ENCODE results near the gene TMEM63A.

The TMEM63A gene

DNA sequence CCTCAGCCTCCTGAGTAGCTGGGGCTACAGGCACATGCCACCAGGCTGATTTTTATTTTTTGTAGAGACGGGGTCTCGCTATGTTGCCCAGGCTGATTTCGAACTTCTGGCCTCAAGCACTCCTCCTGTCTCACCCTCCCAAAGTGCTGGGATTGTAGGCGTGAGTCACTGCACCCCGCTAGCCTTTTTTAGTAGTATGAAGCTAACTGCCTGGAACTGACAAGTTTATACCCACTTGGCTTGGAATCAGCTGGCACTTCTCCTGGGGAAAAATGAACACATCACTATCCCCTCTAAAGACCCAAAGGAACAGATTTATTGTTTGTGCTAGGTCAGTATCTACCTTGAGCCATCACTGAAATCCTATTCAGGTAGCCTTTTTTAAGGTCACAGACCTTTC, 19.0 kb downstream of the TMEM63A start:
- DNase-seq: no peak

DNA sequence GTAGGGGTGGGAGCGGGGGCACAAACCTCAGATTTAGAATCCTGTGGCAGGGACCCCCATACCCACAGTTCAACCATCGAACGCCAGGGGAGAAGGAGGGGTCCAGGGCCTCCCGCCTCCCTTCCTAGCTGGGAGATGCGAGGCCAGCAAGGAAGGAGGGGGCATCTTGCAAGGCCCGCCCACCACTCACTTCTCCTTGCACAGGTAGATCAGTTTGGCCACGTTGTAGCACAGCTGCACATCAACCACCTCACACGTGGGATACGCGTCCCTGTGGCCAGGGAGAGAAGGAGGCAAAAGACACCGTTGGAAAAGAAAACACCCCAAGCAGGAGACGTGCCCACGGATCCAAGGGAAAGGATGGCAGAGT, 19.6 kb downstream of the TMEM63A start:
- no peak for DNase-seq

GRCh38 chr1:225861834-225862580, 20.2 kb downstream of the TMEM63A start:
- DNase-seq: no peak

DNA sequence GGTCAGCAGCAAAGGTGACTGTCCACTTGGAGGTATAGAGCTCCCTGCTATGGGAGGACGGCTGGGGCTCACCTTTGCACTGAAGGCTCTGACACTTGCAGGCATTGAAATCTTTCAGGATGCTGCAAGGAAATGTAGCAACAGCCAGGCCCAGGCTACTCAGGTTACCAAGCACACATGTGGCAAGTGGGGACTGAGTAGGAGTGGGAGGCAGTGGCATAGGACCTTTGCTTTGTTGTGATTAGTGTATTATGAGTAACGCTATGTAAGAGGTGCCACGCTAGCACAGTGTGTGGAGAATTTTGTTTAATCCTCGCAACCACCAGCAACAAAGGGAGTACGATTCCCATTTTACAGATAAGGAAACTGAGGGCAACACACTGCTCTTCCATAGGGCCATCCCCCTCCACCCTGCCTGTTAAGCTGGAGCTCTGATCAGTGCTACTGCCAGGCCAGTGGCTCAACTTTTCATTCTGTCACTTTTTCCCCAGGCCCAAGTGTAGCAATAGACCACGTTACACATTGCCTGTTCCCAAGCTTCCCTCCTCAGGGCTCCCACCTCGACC, 21.2 kb downstream of the TMEM63A start:
- DNase-seq: no peak

DNA sequence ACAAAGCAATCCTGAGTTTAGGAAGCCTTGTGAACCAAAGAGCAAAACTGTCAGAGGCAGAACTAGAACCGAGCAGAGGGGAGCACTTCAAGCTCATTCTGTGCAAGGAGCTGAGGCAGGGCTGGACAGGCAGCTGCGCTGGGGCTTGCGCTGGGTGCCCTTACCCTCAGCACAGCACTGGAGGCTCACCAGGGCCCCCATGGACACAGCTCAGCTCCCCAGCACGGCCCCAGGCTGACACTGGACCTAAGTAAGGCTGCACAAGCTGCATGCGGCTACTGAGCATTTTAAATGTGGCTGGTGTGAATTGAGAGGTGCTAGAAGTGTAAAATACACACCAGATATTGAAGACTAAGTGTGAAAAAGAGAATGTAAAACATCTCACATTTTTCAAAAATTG, 22.1 kb downstream of the TMEM63A start:
- no peak for DNase-seq

DNA sequence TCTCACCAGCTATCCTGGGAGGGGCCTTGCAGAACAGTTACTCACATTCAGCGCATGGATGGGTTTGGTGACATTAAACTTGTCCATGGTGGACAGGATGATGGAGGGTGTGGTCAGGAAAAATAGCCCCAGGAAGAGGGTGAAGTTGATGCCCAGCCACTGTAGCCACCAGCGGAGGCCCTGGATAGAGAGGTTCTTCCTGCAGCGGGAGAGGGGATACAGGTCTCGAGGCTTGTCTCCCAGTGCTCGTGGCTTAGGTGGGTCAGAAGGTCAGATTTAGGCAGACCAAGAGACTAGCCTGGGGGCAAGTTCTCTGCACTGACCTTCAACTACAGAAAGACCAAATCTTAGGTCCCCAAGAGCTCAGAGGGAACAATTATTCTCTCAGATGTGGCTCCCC, 23.0 kb downstream of the TMEM63A start:
- no peak for DNase-seq

DNA sequence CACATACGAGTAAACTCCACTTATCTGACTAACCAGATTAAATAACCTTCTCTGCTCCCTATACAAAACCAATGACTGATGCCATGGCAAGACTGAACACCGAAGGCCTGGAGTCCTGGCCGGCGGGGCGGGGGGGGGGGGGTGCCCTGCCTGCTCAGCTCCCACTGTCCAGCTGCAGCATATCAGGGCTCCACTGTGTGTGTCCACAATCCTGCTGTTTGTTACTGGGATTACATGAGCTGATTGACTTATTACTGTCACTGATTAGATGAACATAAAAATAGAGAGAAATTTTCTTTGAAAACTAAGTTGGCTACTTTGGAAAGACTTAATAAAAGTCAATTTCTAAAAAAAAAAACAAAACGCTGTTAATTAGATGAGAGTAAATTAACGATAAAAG, 24.9 kb downstream of the TMEM63A start:
- DNase-seq: no peak

DNA sequence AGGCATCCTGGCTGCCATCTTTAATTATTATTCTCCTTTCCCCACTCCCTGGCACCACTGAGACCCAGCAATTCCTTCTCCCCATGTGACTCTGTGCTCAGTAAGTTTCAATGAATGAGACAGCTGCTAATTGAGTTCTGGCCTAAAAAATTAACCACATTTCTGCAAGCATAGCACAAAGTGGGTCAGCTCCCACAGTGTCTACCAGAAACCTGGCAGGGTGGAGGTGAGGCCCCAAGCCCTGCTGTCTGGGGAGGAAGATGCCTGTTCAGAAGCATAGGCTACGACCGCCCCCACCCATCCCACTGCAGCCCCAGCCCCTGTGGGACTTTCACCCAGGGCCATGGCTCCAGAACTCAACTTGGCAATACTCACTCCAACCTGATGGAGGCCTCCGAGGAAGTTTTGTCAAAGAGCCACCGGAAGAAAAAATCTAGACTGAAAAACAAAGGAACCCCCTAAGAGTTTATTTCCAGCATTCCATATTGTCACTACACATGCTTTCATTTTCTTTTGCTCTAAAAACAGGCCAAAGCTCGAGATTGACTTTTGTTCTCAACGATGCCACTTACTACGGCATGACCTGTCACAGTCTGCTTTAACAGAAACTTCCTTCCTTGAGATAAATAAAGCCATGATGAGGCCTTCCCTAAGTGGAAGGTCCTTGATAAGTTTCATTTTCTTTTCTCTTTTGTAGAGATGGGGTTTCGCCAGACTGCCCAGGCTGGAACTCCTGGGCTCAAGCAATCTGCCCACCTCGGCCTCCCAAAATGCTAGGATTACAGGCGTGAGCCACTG, 26.5 kb downstream of the TMEM63A start:
- no peak for DNase-seq

- no peak for DNase-seq
These were observed 28.7 kb downstream of the TMEM63A start for GRCh38 chr1:225853441-225853840.

GRCh38 chr1:225852413-225853124, 29.6 kb downstream of the TMEM63A start:
- no peak for DNase-seq

DNA sequence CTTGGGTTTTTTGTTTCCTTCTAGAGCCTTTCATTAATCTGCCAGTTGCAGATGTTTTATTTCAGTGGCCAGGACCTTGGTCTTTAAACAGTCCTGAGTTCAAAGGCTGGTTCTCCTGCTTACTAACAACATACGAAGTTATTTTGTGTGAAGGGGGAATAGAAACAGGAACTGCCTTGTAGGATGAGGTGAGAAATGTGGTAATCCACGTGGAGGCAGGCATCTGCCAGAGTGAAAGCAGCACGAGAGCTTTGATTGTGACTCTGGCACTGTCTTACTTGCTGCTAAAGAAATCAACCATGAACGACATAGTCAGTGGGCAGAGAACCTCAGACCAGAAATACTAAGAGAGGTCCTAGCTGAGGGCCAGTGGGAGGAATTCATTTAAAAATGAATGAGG, 30.4 kb downstream of the TMEM63A start:
- peak in 1 of 2 donors; percentile 21 for DNase-seq

- no peak for DNase-seq
These were observed 31.8 kb downstream of the TMEM63A start for GRCh38 chr1:225850370-225850769.

DNA sequence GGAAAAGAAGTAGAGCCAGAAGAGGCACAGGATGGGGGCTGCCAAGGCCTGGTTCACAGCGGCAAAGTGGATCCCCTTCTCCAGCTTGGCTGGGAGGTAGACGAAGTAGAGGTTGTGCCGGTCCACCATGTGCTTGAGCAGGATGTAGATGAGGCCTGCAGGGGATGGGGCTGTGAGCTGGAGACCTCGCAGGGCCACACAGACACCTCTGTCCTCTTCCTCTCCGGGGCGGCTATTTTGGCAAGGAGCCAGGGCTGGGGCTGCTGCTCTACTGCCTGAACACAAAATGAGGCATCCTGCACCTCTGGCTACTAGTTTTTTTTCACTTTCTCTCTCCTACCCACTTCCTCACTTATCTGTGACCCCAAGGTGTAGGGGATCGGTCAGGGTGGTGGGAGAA, 32.3 kb downstream of the TMEM63A start:
- DNase-seq: peak; percentile 35 to 43

GRCh38 chr1:225848030-225848955, 33.9 kb downstream of the TMEM63A start:
- DNase-seq: peak; percentile 28 to 40

DNA sequence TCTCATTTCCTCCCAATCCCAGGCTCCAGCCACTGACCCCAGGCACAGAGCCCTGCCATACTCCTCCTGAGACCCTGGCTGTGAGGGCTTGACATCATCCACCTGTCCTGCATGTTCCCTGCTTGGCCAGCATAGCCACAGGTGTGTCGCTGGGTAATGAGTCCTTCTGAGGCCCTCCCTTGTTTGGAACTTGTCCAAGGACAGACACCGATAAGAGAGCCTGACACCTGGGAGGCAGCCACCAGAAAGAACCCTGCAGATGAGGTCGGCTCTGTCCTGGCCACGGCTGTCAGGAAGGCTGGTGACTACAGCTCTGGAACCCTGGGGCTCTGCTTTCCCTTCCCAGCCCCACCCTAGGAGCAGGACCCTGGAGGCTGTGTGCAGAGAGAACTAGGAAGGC, 34.6 kb downstream of the TMEM63A start:
- no peak for DNase-seq

GRCh38 chr1:225846331-225847310, 35.6 kb downstream of the TMEM63A start:
- no peak for DNase-seq

GRCh38 chr1:225845571-225846259, 36.5 kb downstream of the TMEM63A start:
- DNase-seq: peak; percentile 28 to 34

GRCh38 chr1:225845097-225845496, 37.1 kb downstream of the TMEM63A start:
- DNase-seq: no peak

- no peak for DNase-seq
These were observed 37.7 kb downstream of the TMEM63A start for GRCh38 chr1:225844236-225845061.
